OCI-LY3 (cell line): ENCODE results near the gene GNG13.

Experiments
- EZH2phosphoT487 ChIP-seq: fragments of 200-600 bp; shearing (Covaris generic); IDR thresholded peaks from 2 replicates; pipeline ENCODE4 v1.6.1; 2018; ENCODE audit warnings: antibody characterized with exemption, mixed run types, low read depth
- TF ChIP-seq, protein P1 (sequence below): fragments of 200-600, 300-600 bp; sonication (generic); IDR thresholded peaks from 2 replicates; pipeline ENCODE4 v1.5.1; 2014; ENCODE audit warnings: antibody characterized with exemption, low read length, low read depth

DNA sequence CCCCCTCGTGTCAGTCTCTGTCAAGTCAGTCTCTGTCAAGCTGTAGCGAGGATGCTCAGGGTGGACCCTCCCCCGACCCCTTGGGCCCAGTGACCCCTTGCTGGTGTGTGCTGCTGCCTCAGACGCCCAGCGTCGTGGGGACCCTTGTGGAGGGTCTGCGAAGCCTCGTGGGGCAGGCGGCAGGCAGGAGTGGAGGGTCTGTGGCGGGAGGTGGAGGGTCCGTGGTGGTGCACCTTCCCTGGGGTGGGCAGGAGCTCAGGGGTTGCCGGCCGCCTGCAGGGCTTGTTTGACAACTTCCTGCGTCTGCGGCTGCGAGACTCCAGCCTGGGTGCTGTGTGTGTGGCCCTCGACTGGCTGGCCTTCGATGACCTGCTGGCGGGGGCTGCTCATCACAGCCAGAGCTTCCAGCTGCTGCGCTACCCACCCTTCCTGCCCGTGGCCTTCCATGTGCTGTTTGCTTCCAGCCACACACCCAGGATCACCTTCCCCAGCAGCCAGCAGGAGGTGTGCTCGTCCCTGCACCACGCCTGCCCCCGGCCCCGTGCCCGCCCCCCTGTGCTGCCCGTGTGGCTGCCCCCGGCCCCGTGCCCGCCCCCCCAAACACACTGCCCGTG lies 5.6 kb downstream of the GNG13 start:
- TF ChIP-seq, protein P1, sequence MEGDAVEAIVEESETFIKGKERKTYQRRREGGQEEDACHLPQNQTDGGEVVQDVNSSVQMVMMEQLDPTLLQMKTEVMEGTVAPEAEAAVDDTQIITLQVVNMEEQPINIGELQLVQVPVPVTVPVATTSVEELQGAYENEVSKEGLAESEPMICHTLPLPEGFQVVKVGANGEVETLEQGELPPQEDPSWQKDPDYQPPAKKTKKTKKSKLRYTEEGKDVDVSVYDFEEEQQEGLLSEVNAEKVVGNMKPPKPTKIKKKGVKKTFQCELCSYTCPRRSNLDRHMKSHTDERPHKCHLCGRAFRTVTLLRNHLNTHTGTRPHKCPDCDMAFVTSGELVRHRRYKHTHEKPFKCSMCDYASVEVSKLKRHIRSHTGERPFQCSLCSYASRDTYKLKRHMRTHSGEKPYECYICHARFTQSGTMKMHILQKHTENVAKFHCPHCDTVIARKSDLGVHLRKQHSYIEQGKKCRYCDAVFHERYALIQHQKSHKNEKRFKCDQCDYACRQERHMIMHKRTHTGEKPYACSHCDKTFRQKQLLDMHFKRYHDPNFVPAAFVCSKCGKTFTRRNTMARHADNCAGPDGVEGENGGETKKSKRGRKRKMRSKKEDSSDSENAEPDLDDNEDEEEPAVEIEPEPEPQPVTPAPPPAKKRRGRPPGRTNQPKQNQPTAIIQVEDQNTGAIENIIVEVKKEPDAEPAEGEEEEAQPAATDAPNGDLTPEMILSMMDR = no peak
- TF ChIP-seq EZH2phosphoT487 = no peak
